ENCODE data around the gene PIGN.

DNA sequence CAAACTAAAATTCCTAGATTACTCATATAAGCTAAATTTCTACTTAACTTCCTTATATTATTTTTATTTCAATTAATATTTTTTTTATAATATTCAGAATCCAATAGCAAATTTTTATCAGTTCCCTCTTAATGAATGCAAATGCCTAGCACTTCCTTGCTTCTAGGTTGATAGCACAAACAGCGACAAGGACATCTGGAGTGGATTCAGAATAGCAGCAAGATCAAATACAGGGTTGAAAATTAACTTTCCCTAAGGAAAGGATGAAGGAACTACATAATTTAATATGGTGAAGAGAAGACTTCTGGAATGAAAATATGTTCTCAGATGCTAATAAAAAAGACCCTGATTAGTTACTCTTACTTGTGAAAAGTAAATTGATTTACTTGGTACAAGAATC is 64.5 kb downstream of the PIGN start:
- TF ChIP-seq CTCF (IDR thresholded peaks at IDR 0.05; ENCODE audit: control extremely low read depth in 1 of 3, insufficient read depth in 1 of 3, low read depth in 1 of 3, low read length in 3 of 3) (no peak), POLR2A (IDR thresholded peaks at IDR 0.05; ENCODE audit: control extremely low read depth in 1 of 2, low read depth in 2 of 2, low read length in 2 of 2) (no peak), PHF8 (conservative IDR thresholded peaks at IDR 0.05; ENCODE audit: low read depth, low read length) (no peak), RNF2 (IDR thresholded peaks at IDR 0.05; ENCODE audit: borderline replicate concordance, low read depth, low read length, missing control alignments, poor library complexity, severe bottlenecking) (no peak), HDAC6 (IDR thresholded peaks at IDR 0.05; ENCODE audit: low read depth, low read length) (no peak), POLR2AphosphoS5 (IDR thresholded peaks at IDR 0.05; ENCODE audit: low read depth, low read length) (no peak), RXRA (IDR thresholded peaks at IDR 0.05; ENCODE audit: insufficient read depth, low read depth, low read length) (no peak), SIX5 (IDR thresholded peaks at IDR 0.05; ENCODE audit: low read depth, low read length) (no peak), HDAC2 (IDR thresholded peaks at IDR 0.05; ENCODE audit: borderline replicate concordance in 1 of 2, low read depth in 2 of 2, low read length in 2 of 2) (no peak), CEBPB (IDR thresholded peaks at IDR 0.05; ENCODE audit: low read depth, low read length) (no peak)

All from H1 (cell line).